ENCODE data around the gene FHIT.
A peak's percentile ranks its signal among the peaks of the same experiment; 100 is the strongest.

Gene FHIT

DNA sequence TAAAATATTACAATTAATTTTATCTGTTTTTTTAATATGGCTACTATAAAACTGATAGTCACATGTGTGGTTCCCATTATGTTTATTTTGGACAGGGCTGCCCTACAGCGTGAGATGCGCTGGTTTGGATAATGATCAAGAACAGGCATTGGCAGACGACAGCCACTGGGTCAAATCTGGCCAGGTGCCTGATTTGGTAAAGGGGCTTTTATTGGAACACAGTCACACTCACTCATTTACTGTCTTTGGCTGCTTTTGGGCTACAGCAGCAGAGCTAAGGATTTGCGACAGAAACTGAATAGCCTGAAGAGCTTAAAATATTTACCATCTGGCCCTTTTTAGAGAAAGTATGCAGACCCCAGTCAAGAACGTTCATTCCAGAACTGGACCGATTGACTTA, 1477.3 kb downstream of the FHIT start:
- DNase-seq: no peak
- Histone ChIP-seq H3K36me3 (ENCODE audit: control insufficient read depth, insufficient read depth, low read length) (no peaks in the 10 kb centered on the region), H3K27ac (ENCODE audit: insufficient read depth, low read length, poor library complexity, severe bottlenecking) (no peak overlapping the region), H3K4me1 (ENCODE audit: control insufficient read depth, insufficient read depth, low read length, poor library complexity, severe bottlenecking) (peaks cover 21% of the 10 kb centered on the region), H3K27me3 (replicated peaks; ENCODE audit: control insufficient read depth, insufficient read depth, low read length, poor library complexity, severe bottlenecking) (no peaks in the 10 kb centered on the region), H3K9me3 (ENCODE audit: control insufficient read depth, low read length) (no peaks in the 10 kb centered on the region), H3K4me3 (ENCODE audit: insufficient read depth, low read depth, low read length, poor library complexity, severe bottlenecking) (no peak overlapping the region)

DNA sequence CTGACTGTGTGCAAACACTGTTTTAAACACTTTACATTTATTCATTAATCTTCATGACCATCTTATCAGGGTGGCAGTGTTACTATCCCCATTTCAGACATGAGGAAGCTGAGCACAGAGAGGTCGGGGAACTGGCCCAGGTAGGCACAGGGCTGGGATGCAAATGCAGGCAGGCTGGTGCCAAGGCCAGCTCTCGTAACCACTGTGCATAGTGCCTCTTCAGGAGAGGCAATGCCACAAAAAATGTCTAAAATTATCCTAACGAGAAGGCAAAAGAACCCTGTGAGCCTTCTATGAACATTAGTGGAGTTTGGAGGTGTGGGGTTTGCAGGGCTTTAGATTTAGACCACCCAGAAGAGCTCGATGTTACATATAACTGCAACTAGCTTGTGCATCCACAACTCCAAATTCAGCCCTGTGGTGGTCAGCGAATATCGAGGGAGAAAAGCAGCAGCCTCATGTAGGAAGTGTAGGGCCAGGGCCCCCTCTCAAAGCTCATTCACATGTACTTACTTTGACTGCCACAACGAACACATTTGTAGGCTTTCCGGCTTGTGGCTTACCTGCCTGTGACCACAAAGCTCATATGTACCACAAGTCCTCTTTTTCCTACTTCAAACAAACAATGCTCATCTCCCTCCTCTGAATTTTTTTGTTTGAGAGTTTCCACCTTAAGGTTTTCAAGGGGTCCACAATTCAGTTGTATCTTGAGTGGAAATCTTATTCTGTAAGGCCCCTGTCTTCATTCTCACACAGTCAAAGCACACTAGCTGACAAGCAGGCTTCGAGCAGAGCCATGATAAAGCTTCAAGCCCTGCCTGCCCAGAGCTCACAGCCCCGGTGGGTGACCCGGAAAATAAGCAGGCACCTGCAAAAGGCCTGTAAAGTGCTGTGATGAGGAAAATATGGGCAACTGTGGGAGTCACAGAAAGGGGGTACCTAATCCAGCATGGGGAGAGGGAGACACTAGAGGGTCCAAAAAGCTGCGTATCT, 1478.5 kb downstream of the FHIT start:
- peak overlapping the region; percentile 17 for H3K4me3 ChIP-seq (ENCODE audit: insufficient read depth, low read depth, low read length, poor library complexity, severe bottlenecking)
- H3K27me3 ChIP-seq (replicated peaks; ENCODE audit: control insufficient read depth, insufficient read depth, low read length, poor library complexity, severe bottlenecking): no peaks in the 10 kb centered on the region
- no peaks in the 10 kb centered on the region for H3K9me3 ChIP-seq (ENCODE audit: control insufficient read depth, low read length)
- H3K36me3 ChIP-seq (ENCODE audit: control insufficient read depth, insufficient read depth, low read length): no peaks in the 10 kb centered on the region
- H3K27ac ChIP-seq (ENCODE audit: insufficient read depth, low read length, poor library complexity, severe bottlenecking): no peak overlapping the region
- H3K4me1 ChIP-seq (ENCODE audit: control insufficient read depth, insufficient read depth, low read length, poor library complexity, severe bottlenecking): peaks cover 21% of the 10 kb centered on the region
- DNase-seq: peak; percentile 11 to 30 (median 16)

DNA sequence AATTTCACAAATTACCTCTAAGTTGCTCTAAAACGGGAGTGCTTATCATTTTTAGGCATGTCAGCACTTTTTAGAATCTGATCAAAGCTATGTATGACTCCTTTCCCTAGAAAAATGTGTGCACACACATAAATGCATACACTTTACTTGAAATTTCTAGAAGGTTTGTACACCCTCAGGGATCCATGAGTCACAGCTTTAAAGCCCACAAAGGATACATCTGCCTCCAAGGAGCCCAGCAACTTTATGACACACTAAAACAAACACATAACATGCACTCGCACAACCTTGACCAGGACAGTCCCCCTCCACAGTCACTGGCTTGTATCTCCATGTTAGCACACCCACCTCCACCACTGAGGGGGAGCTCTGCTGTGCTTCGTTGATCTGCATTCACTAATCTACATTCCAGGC, 1479.5 kb downstream of the FHIT start:
- Histone ChIP-seq H3K9me3 (ENCODE audit: control insufficient read depth, low read length) (no peaks in the 10 kb centered on the region), H3K4me3 (ENCODE audit: insufficient read depth, low read depth, low read length, poor library complexity, severe bottlenecking) (no peak overlapping the region), H3K27me3 (replicated peaks; ENCODE audit: control insufficient read depth, insufficient read depth, low read length, poor library complexity, severe bottlenecking) (no peaks in the 10 kb centered on the region), H3K27ac (ENCODE audit: insufficient read depth, low read length, poor library complexity, severe bottlenecking) (no peak overlapping the region), H3K4me1 (ENCODE audit: control insufficient read depth, insufficient read depth, low read length, poor library complexity, severe bottlenecking) (peaks cover 21% of the 10 kb centered on the region), H3K36me3 (ENCODE audit: control insufficient read depth, insufficient read depth, low read length) (no peaks in the 10 kb centered on the region)
- no peak for DNase-seq

DNA sequence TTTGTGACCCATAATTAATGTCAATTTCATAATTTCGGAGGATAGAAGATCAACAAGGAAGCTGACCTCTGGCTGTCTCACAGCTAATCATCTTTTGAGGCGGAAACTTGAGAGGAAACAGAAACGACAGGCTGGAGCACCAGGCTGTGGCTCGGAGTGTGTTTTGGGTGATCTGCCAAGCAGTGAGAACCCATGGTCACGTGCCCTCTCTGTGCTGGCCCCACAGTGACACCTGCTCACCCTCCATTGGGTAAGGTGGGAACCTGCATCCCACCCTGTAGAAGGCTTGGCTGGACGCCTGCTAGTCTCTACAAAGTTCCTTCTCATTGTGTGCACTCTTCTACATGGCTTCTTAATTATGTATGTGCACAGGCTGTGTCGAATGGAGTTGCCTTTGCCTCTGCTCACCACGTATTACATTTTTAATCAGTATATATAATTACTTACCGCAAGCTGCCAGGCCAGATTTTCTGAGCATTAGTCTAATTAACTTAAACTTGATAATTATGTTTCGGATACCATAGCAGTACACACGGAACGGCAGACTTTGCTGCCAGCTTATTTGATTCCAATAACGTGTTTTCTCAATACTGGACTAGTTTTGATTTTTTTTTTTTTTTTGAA, 1482.0 kb downstream of the FHIT start:
- H3K27me3 ChIP-seq (replicated peaks; ENCODE audit: control insufficient read depth, insufficient read depth, low read length, poor library complexity, severe bottlenecking): no peaks in the 10 kb centered on the region
- H3K36me3 ChIP-seq (ENCODE audit: control insufficient read depth, insufficient read depth, low read length): no peaks in the 10 kb centered on the region

DNA sequence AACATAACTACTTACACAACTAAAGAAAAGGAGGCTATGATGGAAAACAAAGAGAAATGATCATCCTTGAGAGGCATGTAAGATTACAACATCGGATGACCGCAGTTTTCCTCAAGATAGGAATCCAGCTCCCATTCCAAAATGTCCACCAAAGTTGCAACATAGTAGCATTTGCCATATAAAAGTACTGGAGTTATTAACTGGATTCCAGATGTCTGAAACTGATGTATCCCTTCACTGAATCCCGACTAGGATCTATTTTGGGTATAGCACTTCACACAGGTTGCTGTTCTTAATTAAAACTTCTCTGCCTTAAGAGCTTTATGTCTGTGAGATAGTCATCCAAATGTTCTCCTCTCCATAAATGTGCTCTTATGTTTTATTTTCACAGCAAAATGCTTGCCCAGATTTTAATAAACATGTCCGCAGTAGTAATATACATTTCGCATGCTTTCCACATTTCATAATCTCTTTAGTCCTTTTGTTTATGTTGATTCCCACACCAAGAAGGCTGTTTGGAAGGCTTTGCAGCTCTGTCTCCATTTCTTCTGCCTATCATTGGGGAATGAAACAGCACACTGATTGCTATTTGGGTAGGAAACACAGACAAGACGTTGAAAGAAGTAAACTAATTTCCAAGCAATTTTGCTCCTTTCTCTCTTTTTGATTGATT, 1484.9 kb downstream of the FHIT start:
- H3K36me3 ChIP-seq (ENCODE audit: control insufficient read depth, insufficient read depth, low read length): no peaks in the 10 kb centered on the region
- H3K27ac ChIP-seq (ENCODE audit: insufficient read depth, low read length, poor library complexity, severe bottlenecking): no peak overlapping the region
- DNase-seq: no peak
- no peaks in the 10 kb centered on the region for H3K9me3 ChIP-seq (ENCODE audit: control insufficient read depth, low read length)
- H3K4me3 ChIP-seq (ENCODE audit: insufficient read depth, low read depth, low read length, poor library complexity, severe bottlenecking): no peak overlapping the region
- H3K27me3 ChIP-seq (replicated peaks; ENCODE audit: control insufficient read depth, insufficient read depth, low read length, poor library complexity, severe bottlenecking): no peaks in the 10 kb centered on the region
- H3K4me1 ChIP-seq (ENCODE audit: control insufficient read depth, insufficient read depth, low read length, poor library complexity, severe bottlenecking): no peaks in the 10 kb centered on the region

More for the DNA sequence above, 1482.0 kb downstream of the FHIT start:
- no peak overlapping the region for H3K4me3 ChIP-seq (ENCODE audit: insufficient read depth, low read depth, low read length, poor library complexity, severe bottlenecking)
- DNase-seq: no peak
- no peak overlapping the region for H3K27ac ChIP-seq (ENCODE audit: insufficient read depth, low read length, poor library complexity, severe bottlenecking)
- H3K9me3 ChIP-seq (ENCODE audit: control insufficient read depth, low read length): no peaks in the 10 kb centered on the region
- H3K4me1 ChIP-seq (ENCODE audit: control insufficient read depth, insufficient read depth, low read length, poor library complexity, severe bottlenecking): peaks cover 21% of the 10 kb centered on the region

DNA sequence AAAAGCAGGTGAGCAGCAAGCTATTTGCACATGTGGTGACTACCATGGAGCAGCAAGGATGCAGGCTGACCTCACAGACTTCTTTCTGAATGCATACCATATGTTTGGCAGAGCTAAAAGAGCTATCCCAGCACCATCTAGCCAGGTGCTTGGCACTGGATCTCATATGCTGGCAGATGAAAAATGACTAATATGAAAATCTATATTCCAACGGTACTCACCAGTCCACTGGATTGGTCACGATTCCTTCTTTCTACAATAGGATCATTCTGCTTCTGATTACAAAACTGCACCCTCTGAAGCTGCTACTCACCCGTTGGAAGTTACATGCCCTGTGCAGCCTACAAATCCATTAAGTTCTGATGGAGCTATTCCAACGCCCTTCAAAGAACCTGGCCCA, 1487.1 kb downstream of the FHIT start:
- Histone ChIP-seq H3K27ac (ENCODE audit: insufficient read depth, low read length, poor library complexity, severe bottlenecking) (no peak overlapping the region), H3K4me3 (ENCODE audit: insufficient read depth, low read depth, low read length, poor library complexity, severe bottlenecking) (no peak overlapping the region), H3K36me3 (ENCODE audit: control insufficient read depth, insufficient read depth, low read length) (no peaks in the 10 kb centered on the region), H3K4me1 (ENCODE audit: control insufficient read depth, insufficient read depth, low read length, poor library complexity, severe bottlenecking) (no peaks in the 10 kb centered on the region), H3K9me3 (ENCODE audit: control insufficient read depth, low read length) (no peaks in the 10 kb centered on the region), H3K27me3 (replicated peaks; ENCODE audit: control insufficient read depth, insufficient read depth, low read length, poor library complexity, severe bottlenecking) (no peaks in the 10 kb centered on the region)
- DNase-seq: no peak

DNA sequence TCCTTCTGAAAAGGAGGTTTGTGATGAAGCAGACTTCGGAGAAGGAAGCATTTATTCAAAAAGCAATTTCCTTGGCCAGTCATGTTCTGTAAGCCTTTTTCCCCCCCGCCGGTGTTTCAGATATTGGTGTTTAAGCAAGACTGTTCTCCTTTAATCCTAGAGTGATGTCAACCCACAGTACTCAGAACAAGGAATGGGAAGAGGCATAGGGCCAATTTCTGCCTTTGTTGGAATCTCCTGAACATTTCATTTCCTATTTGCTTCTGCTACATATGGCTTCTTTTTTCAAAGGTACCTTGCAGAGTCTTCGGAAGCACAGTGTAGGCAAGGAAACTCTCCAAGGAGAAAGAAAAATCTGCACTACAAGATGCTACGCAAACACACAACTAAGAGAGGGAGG, 1488.3 kb downstream of the FHIT start:
- DNase-seq: no peak
- Histone ChIP-seq H3K4me1 (ENCODE audit: control insufficient read depth, insufficient read depth, low read length, poor library complexity, severe bottlenecking) (no peaks in the 10 kb centered on the region), H3K9me3 (ENCODE audit: control insufficient read depth, low read length) (no peaks in the 10 kb centered on the region), H3K36me3 (ENCODE audit: control insufficient read depth, insufficient read depth, low read length) (no peaks in the 10 kb centered on the region), H3K4me3 (ENCODE audit: insufficient read depth, low read depth, low read length, poor library complexity, severe bottlenecking) (no peak overlapping the region), H3K27ac (ENCODE audit: insufficient read depth, low read length, poor library complexity, severe bottlenecking) (no peak overlapping the region), H3K27me3 (replicated peaks; ENCODE audit: control insufficient read depth, insufficient read depth, low read length, poor library complexity, severe bottlenecking) (no peaks in the 10 kb centered on the region)

DNA sequence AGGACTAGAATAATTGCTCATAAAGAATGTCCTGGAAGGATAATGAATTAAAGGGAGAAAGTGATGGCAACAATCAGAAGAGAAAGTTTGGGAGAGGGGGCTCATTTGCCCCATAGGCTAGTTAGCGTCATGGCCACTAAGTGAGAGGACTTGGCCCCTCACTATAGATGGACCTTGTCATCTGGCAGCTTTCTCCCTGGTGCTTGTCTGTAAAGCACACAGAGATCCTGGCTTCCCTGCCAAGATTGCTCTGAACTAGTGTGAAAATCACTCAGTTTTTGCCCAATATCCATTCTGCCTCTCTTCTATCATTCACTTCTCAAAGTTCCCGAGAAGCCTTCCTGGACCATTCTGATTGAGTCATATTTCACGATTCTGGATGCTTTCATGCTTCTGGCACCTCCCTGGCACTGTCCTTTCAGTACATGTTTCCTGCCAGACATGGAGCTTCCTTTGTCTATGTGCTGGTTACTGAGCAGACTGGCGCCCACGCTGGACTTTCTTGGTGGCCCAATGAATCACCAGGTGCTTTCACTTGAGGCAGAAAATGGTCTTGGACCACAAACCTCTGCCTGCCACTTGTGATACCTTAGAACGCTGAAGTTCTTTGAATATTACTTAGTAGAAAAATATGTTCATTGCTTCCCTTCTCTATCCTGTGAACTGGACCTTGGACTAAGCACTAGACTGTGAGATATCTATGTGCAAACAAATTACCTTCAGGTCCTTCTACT, 1491.8 kb downstream of the FHIT start:
- Histone ChIP-seq H3K9me3 (ENCODE audit: control insufficient read depth, low read length) (no peaks in the 10 kb centered on the region), H3K4me3 (ENCODE audit: insufficient read depth, low read depth, low read length, poor library complexity, severe bottlenecking) (no peak overlapping the region), H3K36me3 (ENCODE audit: control insufficient read depth, insufficient read depth, low read length) (no peaks in the 10 kb centered on the region), H3K27me3 (replicated peaks; ENCODE audit: control insufficient read depth, insufficient read depth, low read length, poor library complexity, severe bottlenecking) (no peaks in the 10 kb centered on the region), H3K27ac (ENCODE audit: insufficient read depth, low read length, poor library complexity, severe bottlenecking) (no peak overlapping the region), H3K4me1 (ENCODE audit: control insufficient read depth, insufficient read depth, low read length, poor library complexity, severe bottlenecking) (peaks cover 2% of the 10 kb centered on the region)
- no peak for DNase-seq

DNA sequence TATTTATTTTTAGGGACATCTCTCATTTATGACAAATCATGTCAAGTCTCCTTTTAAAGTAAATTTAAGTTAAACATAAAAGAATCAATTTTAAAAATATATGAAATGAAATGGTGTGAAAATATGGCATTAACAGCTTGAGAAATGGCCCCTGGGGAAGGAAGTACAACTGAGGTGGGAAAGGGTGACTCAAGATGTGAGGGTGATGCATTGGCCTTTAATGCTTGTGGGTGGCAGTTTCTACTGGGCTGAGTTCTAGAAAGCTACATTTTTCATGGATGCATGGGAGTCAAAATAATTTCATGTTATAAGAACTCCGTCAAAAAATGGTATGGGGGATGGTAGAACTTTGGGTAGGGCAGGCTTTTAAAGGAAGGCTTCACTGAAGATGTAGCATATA, 1492.6 kb downstream of the FHIT start:
- DNase-seq: no peak
- H3K4me3 ChIP-seq (ENCODE audit: insufficient read depth, low read depth, low read length, poor library complexity, severe bottlenecking): no peak overlapping the region
- H3K4me1 ChIP-seq (ENCODE audit: control insufficient read depth, insufficient read depth, low read length, poor library complexity, severe bottlenecking): peaks cover 4% of the 10 kb centered on the region
- H3K36me3 ChIP-seq (ENCODE audit: control insufficient read depth, insufficient read depth, low read length): no peaks in the 10 kb centered on the region
- no peaks in the 10 kb centered on the region for H3K9me3 ChIP-seq (ENCODE audit: control insufficient read depth, low read length)
- H3K27me3 ChIP-seq (replicated peaks; ENCODE audit: control insufficient read depth, insufficient read depth, low read length, poor library complexity, severe bottlenecking): no peaks in the 10 kb centered on the region
- no peak overlapping the region for H3K27ac ChIP-seq (ENCODE audit: insufficient read depth, low read length, poor library complexity, severe bottlenecking)
